ENCODE data around the gene CD7.

DNA sequence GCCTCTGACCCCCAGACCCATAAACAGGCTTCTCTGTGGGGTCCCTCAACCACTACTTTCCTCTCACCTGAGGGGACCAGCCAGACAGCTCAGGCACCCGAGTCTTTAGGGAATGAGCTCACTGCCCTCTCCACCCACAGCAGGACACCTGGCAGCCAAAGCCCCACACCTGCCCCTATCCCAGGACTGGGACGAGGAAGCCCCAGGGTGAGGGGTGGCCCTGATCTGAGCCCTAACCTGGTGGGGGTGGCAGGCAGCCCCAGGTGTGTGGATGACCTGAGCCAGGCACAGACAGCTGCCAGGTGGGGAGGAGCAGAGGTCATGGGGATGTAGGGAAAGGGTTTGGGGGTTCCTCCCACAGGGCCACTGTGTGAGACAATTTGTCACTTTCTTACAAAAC lies 40.0 kb upstream of the CD7 start:
- TF ChIP-seq, protein P1, sequence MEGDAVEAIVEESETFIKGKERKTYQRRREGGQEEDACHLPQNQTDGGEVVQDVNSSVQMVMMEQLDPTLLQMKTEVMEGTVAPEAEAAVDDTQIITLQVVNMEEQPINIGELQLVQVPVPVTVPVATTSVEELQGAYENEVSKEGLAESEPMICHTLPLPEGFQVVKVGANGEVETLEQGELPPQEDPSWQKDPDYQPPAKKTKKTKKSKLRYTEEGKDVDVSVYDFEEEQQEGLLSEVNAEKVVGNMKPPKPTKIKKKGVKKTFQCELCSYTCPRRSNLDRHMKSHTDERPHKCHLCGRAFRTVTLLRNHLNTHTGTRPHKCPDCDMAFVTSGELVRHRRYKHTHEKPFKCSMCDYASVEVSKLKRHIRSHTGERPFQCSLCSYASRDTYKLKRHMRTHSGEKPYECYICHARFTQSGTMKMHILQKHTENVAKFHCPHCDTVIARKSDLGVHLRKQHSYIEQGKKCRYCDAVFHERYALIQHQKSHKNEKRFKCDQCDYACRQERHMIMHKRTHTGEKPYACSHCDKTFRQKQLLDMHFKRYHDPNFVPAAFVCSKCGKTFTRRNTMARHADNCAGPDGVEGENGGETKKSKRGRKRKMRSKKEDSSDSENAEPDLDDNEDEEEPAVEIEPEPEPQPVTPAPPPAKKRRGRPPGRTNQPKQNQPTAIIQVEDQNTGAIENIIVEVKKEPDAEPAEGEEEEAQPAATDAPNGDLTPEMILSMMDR (IDR thresholded peaks at IDR 0.05): no peak
- no peak for TF ChIP-seq POLR2AphosphoS5 (IDR thresholded peaks at IDR 0.05)
- TF ChIP-seq POLR2A (IDR thresholded peaks at IDR 0.05): no peak
